GM21423 (cell line): ENCODE results near the gene TNFAIP8L3.
"Not testable (repeated sequence)": the region's sequence is repeated elsewhere in the genome, so short reads cannot be mapped to it uniquely, and the experiment has no call there.

Experiments used
- ATAC-seq: cut with Tn5 transposase; IDR thresholded peaks from one replicate; pipeline ENCODE4 v1.9.1; 2021; ENCODE audit warnings: mild to moderate bottlenecking, moderate library complexity; ENCODE audit not compliant: unreplicated experiment

The TNFAIP8L3 gene

GRCh38 chr15:51094606-51095569 is at the start of gene TNFAIP8L3:
TSS of gene TNFAIP8L3 (minus strand) at chr15:51094906. CDS start at chr15:51094595, 311 bp downstream.
- ATAC-seq = no peak

- ATAC-seq = no peak
Observed at GRCh38 chr15:51144021-51144532, 49.4 kb upstream of the TNFAIP8L3 start.

GRCh38 chr15:51140347-51140746 is 45.6 kb upstream of the TNFAIP8L3 start:
- not testable (repeated sequence) for ATAC-seq

GRCh38 chr15:51139091-51139490 is 44.4 kb upstream of the TNFAIP8L3 start:
- no peak for ATAC-seq

- no peak for ATAC-seq
Observed at GRCh38 chr15:51137880-51138430, 43.2 kb upstream of the TNFAIP8L3 start.

GRCh38 chr15:51137024-51137423 is 42.3 kb upstream of the TNFAIP8L3 start:
- no peak for ATAC-seq

GRCh38 chr15:51135276-51135675 is 40.6 kb upstream of the TNFAIP8L3 start:
- no peak for ATAC-seq

GRCh38 chr15:51134416-51135199 is 39.9 kb upstream of the TNFAIP8L3 start:
- ATAC-seq = no peak

GRCh38 chr15:51133140-51133765 is 38.5 kb upstream of the TNFAIP8L3 start:
- no peak for ATAC-seq

- ATAC-seq = no peak
Observed at GRCh38 chr15:51132384-51133139, 37.9 kb upstream of the TNFAIP8L3 start.

GRCh38 chr15:51131596-51132290 is 37.0 kb upstream of the TNFAIP8L3 start:
- ATAC-seq = no peak

GRCh38 chr15:51130344-51130743 is 35.6 kb upstream of the TNFAIP8L3 start:
- ATAC-seq = no peak

- ATAC-seq = no peak
Observed at GRCh38 chr15:51129535-51130188, 35.0 kb upstream of the TNFAIP8L3 start.

GRCh38 chr15:51128701-51129100 is 34.0 kb upstream of the TNFAIP8L3 start:
- ATAC-seq = no peak

GRCh38 chr15:51126842-51127241 is 32.1 kb upstream of the TNFAIP8L3 start:
- ATAC-seq = no peak

- not testable (repeated sequence) for ATAC-seq
Observed at GRCh38 chr15:51123002-51123401, 28.3 kb upstream of the TNFAIP8L3 start.

- no peak for ATAC-seq
Observed at GRCh38 chr15:51121631-51122225, 27.0 kb upstream of the TNFAIP8L3 start.

- ATAC-seq = no peak
Observed at GRCh38 chr15:51121118-51121517, 26.4 kb upstream of the TNFAIP8L3 start.
